A549 (cell line): ENCODE measurements around the gene TNNI3. TPM values are rescaled to one million over a fixed set of nuclear protein-coding genes. Genes with fewer than 3 reads are reported as not detected.

Experiments used
- ATAC-seq, 2 experiments: fragments of 200-7000 bp in 1 of 2; fragments of >200 bp in 1 of 2; cut with Nextera tagmentation in 1 of 2; cut with Tn5 transposase in 1 of 2; 3 replicates each; pipeline versions ENCODE4 v1.8.0 to v1.9.1; 2018 to 2020; ENCODE audit warnings: mild to moderate bottlenecking in 1 of 2, moderate library complexity in 1 of 2
- CTCF ChIA-PET: fragments of 300-600 bp; sonication (Branson Sonifier 250); formaldehyde crosslinking; extraction: SDS; loops from one replicate; lab custom pipeline; 2021; ENCODE audit warnings: antibody characterized with exemption, inconsistent platforms; lab: Yijun Ruan, JAX
- POLR2A ChIA-PET: fragments of 350-600 bp; formaldehyde crosslinking; extraction: SDS; loops from one replicate; lab custom pipeline; 2021; ENCODE audit warnings: antibody characterized with exemption, inconsistent platforms; lab: Yijun Ruan, JAX
- DNase-seq, 2 experiments: peaks; one replicate each; pipeline versions ENCODE4 v3.0.0 to v3.0.0-alpha.2; 2011 to 2016; ENCODE audit warnings: low read depth in 1 of 2, low spot score in 1 of 2
- FAIRE-seq: peaks from 2 replicates; lab custom pipeline; 2011; peaks lifted over from hg19 to GRCh38; lab: Jason Lieb, UNC
- H3K27ac ChIP-seq, 2 experiments: fragments of >200 bp; sonication (Bioruptor Twin); formaldehyde crosslinking; 3 replicates each; pipeline ENCODE4 v1.5.1; 2016 to 2017
- H3K4me1 ChIP-seq: fragments of >200 bp; sonication (Bioruptor Twin); formaldehyde crosslinking; 3 replicates; pipeline ENCODE4 v1.6.1; 2016
- H3K4me2 ChIP-seq: fragments of >200 bp; sonication (Bioruptor Twin); formaldehyde crosslinking; 3 replicates; pipeline ENCODE4 v1.6.1; 2016
- H3K4me3 ChIP-seq: fragments of >200 bp; sonication (Bioruptor Twin); formaldehyde crosslinking; 3 replicates; pipeline ENCODE4 v1.5.1; 2016
- H3K9me3 ChIP-seq: fragments of >200 bp; sonication (Bioruptor Twin); formaldehyde crosslinking; 3 replicates; pipeline ENCODE4 v1.6.1; 2016
- BHLHE40 ChIP-seq: IDR thresholded peaks from 2 replicates; pipeline ENCODE4 v1.6.1; 2012; ENCODE audit warnings: low read depth, low read length, inconsistent platforms
- CBX2 ChIP-seq: fragments of 200-600 bp; sonication (generic); IDR thresholded peaks from 2 replicates; pipeline ENCODE4 v1.6.1; 2016; ENCODE audit warnings: low read depth, mild to moderate bottlenecking, borderline replicate concordance
- CHD4 ChIP-seq: fragments of 200-600 bp; sonication (generic); IDR thresholded peaks from 2 replicates; pipeline ENCODE4 v1.6.1; 2016; ENCODE audit warnings: antibody characterized with exemption, mild to moderate bottlenecking, borderline replicate concordance
- FOSB ChIP-seq: fragments of 250-450 bp; sonication (Bioruptor Pico); IDR thresholded peaks from 2 replicates; pipeline ENCODE4 v1.5.0; 2020; ENCODE audit warnings: mild to moderate bottlenecking, moderate library complexity
- FOXS1 ChIP-seq: fragments of 250-450 bp; sonication (Bioruptor Pico); IDR thresholded peaks from 2 replicates; pipeline ENCODE4 v1.5.0; 2020; ENCODE audit warnings: mild to moderate bottlenecking, moderate library complexity
- HOXA7 ChIP-seq: fragments of 250-450 bp; sonication (Bioruptor Pico); IDR thresholded peaks from 2 replicates; pipeline ENCODE4 v1.5.0; 2020; ENCODE audit warnings: mild to moderate bottlenecking, moderate library complexity
- HOXB13 ChIP-seq: fragments of 250-450 bp; sonication (Bioruptor Pico); IDR thresholded peaks from 2 replicates; pipeline ENCODE4 v1.5.0; 2020; ENCODE audit warnings: low read depth, mild to moderate bottlenecking, moderate library complexity
- MAFK ChIP-seq: fragments of 450-650 bp; IDR thresholded peaks from 2 replicates; pipeline ENCODE4 v1.6.1; 2014; ENCODE audit not compliant: partially characterized antibody
- MAZ ChIP-seq: fragments of 150-350 bp; IDR thresholded peaks from 2 replicates; pipeline ENCODE4 v1.6.1; 2014; ENCODE audit warnings: antibody characterized with exemption, low read depth, low read length, borderline replicate concordance
- MYC ChIP-seq: IDR thresholded peaks from 2 replicates; pipeline ENCODE4 v1.6.1; 2012; ENCODE audit warnings: mild to moderate bottlenecking, inconsistent platforms, low read length, improper control_type of control experiment, borderline replicate concordance
- NPAS2 ChIP-seq: fragments of 250-450 bp; sonication (Bioruptor Pico); IDR thresholded peaks from 2 replicates; pipeline ENCODE4 v1.8.0; 2022; ENCODE audit warnings: mild to moderate bottlenecking, moderate library complexity, borderline replicate concordance
- POLR2A ChIP-seq: IDR thresholded peaks from 2 replicates; pipeline ENCODE4 v1.6.1; 2012; ENCODE audit warnings: mild to moderate bottlenecking, low read length
- RAD21 ChIP-seq, 2 experiments: fragments of >200 bp in 1 of 2; sonication (Bioruptor Twin) in 1 of 2; formaldehyde crosslinking in 1 of 2; IDR thresholded peaks in 1 of 2; conservative IDR thresholded peaks in 1 of 2; 2 replicates in 1 of 2; 3 replicates in 1 of 2; pipeline ENCODE4 v1.6.1; 2012 to 2018; ENCODE audit warnings: inconsistent platforms in 1 of 2
- RARB ChIP-seq: fragments of 250-450 bp; sonication (Bioruptor Pico); IDR thresholded peaks from 2 replicates; pipeline ENCODE4 v1.8.0; 2021; ENCODE audit warnings: mild to moderate bottlenecking, moderate library complexity
- RNF2 ChIP-seq: fragments of 200-600 bp; sonication (generic); IDR thresholded peaks from 2 replicates; pipeline ENCODE4 v1.6.1; 2016; ENCODE audit warnings: low read depth, mild to moderate bottlenecking, antibody characterized with exemption, moderate library complexity, borderline replicate concordance
- SMC3 ChIP-seq: fragments of >200 bp; sonication (Bioruptor Twin); formaldehyde crosslinking; IDR thresholded peaks from 3 replicates; pipeline ENCODE4 v1.6.1; 2018; ENCODE audit warnings: inconsistent platforms
- ZSCAN20 ChIP-seq: fragments of 250-450 bp; sonication (Bioruptor Pico); IDR thresholded peaks from 2 replicates; pipeline ENCODE4 v1.8.0; 2022; ENCODE audit warnings: mild to moderate bottlenecking, moderate library complexity
- WGBS: methylation state at CpG from one replicate; pipeline ENCODE4 v1.1.6; 2017; ENCODE audit errors: missing lambda C conversion rate; 5-methylcytosine and 5-hydroxymethylcytosine counted together
- polyA plus RNA-seq, 4 experiments: library from polyadenylated mRNA; depleted of rRNA in 3 of 4; stranded (reverse); fragments of >200 nt; fragmentation: RNase III in 1 of 4; extraction: RNeasy Plus Mini Kit Qiagen cat#74134 plus additional on column Dnase treatment in 1 of 4; gene quantifications; 2 replicates in 3 of 4; 3 replicates in 1 of 4; pipeline ENCODE4 v1.2.3, GENCODE V29; 2011 to 2017
- TF ChIP-seq, protein P1 (sequence below): fragments of 450-650 bp; IDR thresholded peaks from 2 replicates; pipeline ENCODE4 v1.6.1; 2014; ENCODE audit warnings: antibody characterized with exemption
- TF ChIP-seq, protein P2 (sequence below): fragments of 250-450 bp; sonication (Bioruptor Pico); IDR thresholded peaks from 2 replicates; pipeline ENCODE4 v1.5.0; 2020; ENCODE audit warnings: low read depth, mild to moderate bottlenecking, moderate library complexity
- TF ChIP-seq, protein P3 (sequence below): IDR thresholded peaks from 2 replicates; pipeline ENCODE4 v1.6.1; 2012
- TF ChIP-seq, protein P4 (sequence below): IDR thresholded peaks from 2 replicates; pipeline ENCODE4 v1.6.1; 2012; ENCODE audit warnings: low read depth, borderline replicate concordance
- TF ChIP-seq, protein P5 (sequence below): fragments of 250-450 bp; sonication (Bioruptor Pico); IDR thresholded peaks from 2 replicates; pipeline ENCODE4 v1.5.0; 2021; ENCODE audit warnings: mild to moderate bottlenecking, moderate library complexity, borderline replicate concordance

TNNI3 gene
- polyA plus RNA-seq, 2 of the 4 experiments (the other 2 are of a cell fraction): 6.5 to 7.8 TPM

DNA sequence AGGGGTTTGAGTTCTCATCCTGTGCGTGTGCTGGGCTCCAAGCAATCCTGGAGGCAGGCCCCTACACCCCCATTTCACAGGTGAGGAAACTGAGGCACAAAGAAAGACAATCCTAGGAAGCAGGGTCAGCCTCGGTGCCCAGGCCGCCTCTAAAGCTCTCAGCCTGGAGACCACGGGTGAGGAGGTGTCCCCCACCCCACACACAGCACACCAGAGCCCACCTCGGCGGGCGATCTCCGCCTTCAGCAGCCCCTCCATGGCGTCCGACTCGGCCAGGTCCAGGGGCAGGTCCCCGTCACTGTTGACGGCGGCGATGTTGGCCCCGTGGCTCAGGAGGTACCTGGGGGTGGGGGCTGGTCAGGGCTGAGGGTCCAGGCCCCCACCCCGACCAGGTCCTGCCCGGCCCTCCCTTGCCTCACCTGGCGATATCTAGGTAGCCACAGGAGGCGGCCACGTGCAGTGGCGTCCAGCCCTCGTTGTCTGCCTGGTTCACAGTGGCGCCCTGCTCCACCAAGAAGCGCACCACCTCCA is 45.2 kb downstream of the TNNI3 start:
- CTCF ChIA-PET: interaction anchor here (0.5 to 1.6 kb wide), 4 partner anchors 23 to 600 kb away, joined by 3 to 12 read pairs (median 6); no protein-coding TSS in a partner anchor
- no peak for DNase-seq
- 94% methylated on average over 24 of the region's 25 CpGs for WGBS
- TF ChIP-seq MAZ (no peak), HOXA7 (CRISPR knock-in tag) (no peak), MYC (no peak), MAFK (no peak), HOXB13 (CRISPR knock-in tag) (no peak), RARB (no peak), CHD4 (no peak), FOSB (CRISPR knock-in tag) (no peak), CBX2 (no peak), BHLHE40 (no peak)
- TF ChIP-seq, protein P1, sequence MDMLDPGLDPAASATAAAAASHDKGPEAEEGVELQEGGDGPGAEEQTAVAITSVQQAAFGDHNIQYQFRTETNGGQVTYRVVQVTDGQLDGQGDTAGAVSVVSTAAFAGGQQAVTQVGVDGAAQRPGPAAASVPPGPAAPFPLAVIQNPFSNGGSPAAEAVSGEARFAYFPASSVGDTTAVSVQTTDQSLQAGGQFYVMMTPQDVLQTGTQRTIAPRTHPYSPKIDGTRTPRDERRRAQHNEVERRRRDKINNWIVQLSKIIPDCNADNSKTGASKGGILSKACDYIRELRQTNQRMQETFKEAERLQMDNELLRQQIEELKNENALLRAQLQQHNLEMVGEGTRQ: no peak
- TF ChIP-seq, protein P2, sequence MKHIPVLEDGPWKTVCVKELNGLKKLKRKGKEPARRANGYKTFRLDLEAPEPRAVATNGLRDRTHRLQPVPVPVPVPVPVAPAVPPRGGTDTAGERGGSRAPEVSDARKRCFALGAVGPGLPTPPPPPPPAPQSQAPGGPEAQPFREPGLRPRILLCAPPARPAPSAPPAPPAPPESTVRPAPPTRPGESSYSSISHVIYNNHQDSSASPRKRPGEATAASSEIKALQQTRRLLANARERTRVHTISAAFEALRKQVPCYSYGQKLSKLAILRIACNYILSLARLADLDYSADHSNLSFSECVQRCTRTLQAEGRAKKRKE (CRISPR knock-in tag): no peak
- TF ChIP-seq, protein P3, sequence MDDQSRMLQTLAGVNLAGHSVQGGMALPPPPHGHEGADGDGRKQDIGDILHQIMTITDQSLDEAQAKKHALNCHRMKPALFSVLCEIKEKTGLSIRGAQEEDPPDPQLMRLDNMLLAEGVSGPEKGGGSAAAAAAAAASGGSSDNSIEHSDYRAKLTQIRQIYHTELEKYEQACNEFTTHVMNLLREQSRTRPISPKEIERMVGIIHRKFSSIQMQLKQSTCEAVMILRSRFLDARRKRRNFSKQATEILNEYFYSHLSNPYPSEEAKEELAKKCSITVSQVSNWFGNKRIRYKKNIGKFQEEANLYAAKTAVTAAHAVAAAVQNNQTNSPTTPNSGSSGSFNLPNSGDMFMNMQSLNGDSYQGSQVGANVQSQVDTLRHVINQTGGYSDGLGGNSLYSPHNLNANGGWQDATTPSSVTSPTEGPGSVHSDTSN: no peak
- FAIRE-seq: no peak
- H3K4me3 ChIP-seq: no peak overlapping the region
- no peak for ATAC-seq
- H3K4me1 ChIP-seq: peaks cover 24% of the 10 kb centered on the region
- H3K9me3 ChIP-seq: no peaks in the 10 kb centered on the region
- H3K4me2 ChIP-seq: no peak overlapping the region
- no peak overlapping the region for H3K27ac ChIP-seq
- POLR2A ChIA-PET: no interaction called here

DNA sequence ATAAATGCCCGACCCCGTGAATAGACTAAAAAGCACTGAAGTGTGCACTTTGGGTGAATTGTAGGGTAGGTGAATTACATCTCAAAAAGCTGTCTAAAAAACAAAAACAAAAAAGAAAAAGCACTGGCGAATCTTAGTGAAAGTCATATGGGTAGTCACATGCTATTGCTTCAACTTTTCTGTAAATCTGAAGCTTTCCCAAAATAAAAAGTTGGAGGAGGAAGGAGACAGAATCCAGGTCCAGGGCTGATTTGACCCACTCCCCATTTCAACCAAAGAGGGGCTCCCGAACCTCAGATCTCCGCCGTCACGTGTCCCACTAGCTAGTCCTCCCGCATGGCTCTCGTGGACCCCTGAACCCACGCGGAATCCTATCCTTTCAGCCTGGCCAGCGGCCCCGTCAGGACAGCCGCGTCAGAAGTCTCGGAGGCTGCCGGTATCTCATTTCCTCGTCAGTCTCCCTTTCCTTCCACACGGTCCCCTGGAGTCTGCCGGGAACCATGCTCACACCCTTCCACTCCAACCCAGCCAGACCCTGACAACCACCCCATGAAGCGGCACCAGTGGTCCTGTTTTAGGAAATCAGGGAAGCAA is 46.2 kb downstream of the TNNI3 start:
- Histone ChIP-seq H3K4me3 (no peak overlapping the region), H3K4me2 (no peak overlapping the region), H3K9me3 (no peaks in the 10 kb centered on the region), H3K27ac (no peak overlapping the region), H3K4me1 (peaks cover 24% of the 10 kb centered on the region)
- ChIA-PET POLR2A (interaction anchor here (0.6 kb wide), 1 partner anchor 296 kb away, joined by 3 read pairs; the partner anchor contains the start of gene UBE2S), CTCF (interaction anchor here (0.6 to 2.1 kb wide), 9 partner anchors 13 to 599 kb away, joined by 3 to 12 read pairs (median 4); partner anchors contain the start of gene DNAAF3)
- WGBS: 88% methylated on average over 21 of the region's 21 CpGs
- DNase-seq (no peak), FAIRE-seq (no peak), ATAC-seq (no peak)
- no peak for TF ChIP-seq RNF2
- TF ChIP-seq POLR2A: no peak
- TF ChIP-seq, protein P3: no peak
- no peak for TF ChIP-seq MAFK
- TF ChIP-seq ZSCAN20 (CRISPR knock-in tag): no peak
- no peak for TF ChIP-seq CBX2
- TF ChIP-seq SMC3: no peak
- no peak for TF ChIP-seq NPAS2 (CRISPR knock-in tag)
- TF ChIP-seq, protein P4, sequence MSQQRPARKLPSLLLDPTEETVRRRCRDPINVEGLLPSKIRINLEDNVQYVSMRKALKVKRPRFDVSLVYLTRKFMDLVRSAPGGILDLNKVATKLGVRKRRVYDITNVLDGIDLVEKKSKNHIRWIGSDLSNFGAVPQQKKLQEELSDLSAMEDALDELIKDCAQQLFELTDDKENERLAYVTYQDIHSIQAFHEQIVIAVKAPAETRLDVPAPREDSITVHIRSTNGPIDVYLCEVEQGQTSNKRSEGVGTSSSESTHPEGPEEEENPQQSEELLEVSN: no peak
- TF ChIP-seq FOXS1 (CRISPR knock-in tag): no peak
- TF ChIP-seq, protein P5, sequence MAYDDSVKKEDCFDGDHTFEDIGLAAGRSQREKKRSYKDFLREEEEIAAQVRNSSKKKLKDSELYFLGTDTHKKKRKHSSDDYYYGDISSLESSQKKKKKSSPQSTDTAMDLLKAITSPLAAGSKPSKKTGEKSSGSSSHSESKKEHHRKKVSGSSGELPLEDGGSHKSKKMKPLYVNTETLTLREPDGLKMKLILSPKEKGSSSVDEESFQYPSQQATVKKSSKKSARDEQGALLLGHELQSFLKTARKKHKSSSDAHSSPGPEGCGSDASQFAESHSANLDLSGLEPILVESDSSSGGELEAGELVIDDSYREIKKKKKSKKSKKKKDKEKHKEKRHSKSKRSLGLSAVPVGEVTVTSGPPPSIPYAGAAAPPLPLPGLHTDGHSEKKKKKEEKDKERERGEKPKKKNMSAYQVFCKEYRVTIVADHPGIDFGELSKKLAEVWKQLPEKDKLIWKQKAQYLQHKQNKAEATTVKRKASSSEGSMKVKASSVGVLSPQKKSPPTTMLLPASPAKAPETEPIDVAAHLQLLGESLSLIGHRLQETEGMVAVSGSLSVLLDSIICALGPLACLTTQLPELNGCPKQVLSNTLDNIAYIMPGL (CRISPR knock-in tag): no peak
- no peak for TF ChIP-seq RAD21 (conservative IDR thresholded peaks at IDR 0.05 in 1 of 2, IDR thresholded peaks at IDR 0.05 in 1 of 2)
- no peak for TF ChIP-seq BHLHE40
